Fibroblast of mammary gland (primary cell): Measurements from ENCODE around the gene TANGO2.

Experiments
- DNase-seq: peaks from one replicate; pipeline ENCODE4 v3.0.0-alpha.2; 2010; ENCODE audit warnings: low read depth
- H3K4me3 ChIP-seq: 2 replicates; pipeline ENCODE4 v1.5.1; 2011; ENCODE audit warnings: low read depth, mild to moderate bottlenecking, low read length, moderate library complexity; ENCODE audit not compliant: control insufficient read depth
- TF ChIP-seq, protein P1 (sequence below): conservative IDR thresholded peaks from 2 replicates; pipeline ENCODE4 v1.5.1; 2011; ENCODE audit warnings: low read depth, low read length, inconsistent platforms; ENCODE audit not compliant: control insufficient read depth, insufficient read depth

Gene TANGO2

DNA sequence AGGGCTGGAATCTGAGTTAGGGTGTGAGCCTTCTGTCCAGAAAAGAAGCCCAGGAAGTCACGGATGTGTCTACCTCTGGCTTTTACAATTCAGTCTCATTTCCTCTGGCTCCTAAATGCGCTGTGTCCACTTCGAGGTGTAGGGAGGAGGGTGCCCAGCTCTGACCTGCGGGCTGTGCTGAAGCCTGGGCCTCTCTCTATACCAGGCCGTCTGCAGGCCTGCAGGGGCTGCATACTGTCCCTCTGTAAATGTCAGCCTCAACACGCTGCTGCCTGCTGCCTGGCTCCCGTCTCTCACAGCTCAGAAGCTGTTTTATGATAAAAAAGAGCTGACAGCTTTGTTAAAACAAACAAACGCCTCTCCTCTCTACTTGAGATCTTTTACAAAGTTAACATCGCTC lies 18.8 kb upstream of the TANGO2 start:
- H3K4me3 ChIP-seq: no peak overlapping the region
- TF ChIP-seq, protein P1, sequence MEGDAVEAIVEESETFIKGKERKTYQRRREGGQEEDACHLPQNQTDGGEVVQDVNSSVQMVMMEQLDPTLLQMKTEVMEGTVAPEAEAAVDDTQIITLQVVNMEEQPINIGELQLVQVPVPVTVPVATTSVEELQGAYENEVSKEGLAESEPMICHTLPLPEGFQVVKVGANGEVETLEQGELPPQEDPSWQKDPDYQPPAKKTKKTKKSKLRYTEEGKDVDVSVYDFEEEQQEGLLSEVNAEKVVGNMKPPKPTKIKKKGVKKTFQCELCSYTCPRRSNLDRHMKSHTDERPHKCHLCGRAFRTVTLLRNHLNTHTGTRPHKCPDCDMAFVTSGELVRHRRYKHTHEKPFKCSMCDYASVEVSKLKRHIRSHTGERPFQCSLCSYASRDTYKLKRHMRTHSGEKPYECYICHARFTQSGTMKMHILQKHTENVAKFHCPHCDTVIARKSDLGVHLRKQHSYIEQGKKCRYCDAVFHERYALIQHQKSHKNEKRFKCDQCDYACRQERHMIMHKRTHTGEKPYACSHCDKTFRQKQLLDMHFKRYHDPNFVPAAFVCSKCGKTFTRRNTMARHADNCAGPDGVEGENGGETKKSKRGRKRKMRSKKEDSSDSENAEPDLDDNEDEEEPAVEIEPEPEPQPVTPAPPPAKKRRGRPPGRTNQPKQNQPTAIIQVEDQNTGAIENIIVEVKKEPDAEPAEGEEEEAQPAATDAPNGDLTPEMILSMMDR: no peak
- no peak for DNase-seq

DNA sequence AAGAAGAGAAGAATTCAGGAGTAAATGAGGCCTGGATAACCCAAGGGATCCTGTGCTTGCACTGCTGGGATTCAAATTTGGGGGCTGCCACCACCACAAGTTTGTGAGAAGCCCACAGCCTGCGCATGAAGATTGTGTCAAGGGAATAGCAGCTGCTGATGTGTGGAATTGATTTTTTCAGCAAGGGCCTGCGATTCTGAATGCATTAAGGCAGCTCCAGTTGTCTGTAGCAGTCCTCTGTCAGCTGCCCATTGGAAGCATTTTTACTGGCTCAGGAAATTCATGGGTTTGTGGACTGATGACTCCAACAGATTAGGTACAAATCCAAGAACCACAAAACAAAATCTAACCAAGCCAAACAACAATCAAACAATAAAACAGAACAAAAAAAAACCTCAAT lies 18.3 kb upstream of the TANGO2 start:
- TF ChIP-seq, protein P1: no peak
- DNase-seq: no peak

DNA sequence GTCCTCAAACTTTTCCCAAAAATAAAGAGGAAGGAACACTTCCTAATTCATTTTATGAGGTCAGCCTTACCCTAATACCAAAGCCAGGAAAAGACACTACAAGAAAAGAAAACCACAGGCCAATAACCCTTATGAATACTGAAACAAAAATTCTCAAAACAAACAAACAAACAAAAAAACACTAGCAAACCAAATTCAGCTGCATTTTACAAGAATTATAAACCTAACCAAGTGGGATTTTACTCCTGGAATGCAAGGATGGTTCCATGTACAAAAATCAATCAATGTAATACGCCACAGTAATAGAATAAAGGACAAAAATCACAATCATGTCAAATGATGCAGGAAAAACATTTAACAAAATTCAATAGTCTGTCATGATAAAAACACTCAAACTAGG lies 17.6 kb upstream of the TANGO2 start:
- TF ChIP-seq, protein P1: no peak
- DNase-seq: no peak
- H3K4me3 ChIP-seq: no peak overlapping the region

More for the DNA sequence above, 18.3 kb upstream of the TANGO2 start:
- H3K4me3 ChIP-seq: no peak overlapping the region

DNA sequence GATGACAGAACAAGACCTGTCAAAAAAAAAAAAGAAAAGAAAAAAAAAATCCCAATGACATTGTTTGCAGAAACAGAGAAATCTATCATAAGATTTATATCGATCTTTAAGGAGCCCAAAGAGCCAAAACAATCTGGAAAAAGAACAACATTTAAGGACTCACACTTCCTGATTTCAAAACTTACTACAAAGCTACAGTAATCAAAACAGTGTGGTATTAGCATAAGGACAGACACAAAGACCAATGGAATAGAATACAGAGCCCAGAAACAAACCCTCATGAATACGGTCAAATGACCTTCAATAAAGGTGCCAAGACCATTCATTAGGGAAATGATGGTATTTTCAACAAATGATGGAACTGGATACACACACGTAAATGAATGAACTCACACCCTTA lies 16.4 kb upstream of the TANGO2 start:
- no peak overlapping the region for H3K4me3 ChIP-seq
- no peak for DNase-seq
- TF ChIP-seq, protein P1: no peak

DNA sequence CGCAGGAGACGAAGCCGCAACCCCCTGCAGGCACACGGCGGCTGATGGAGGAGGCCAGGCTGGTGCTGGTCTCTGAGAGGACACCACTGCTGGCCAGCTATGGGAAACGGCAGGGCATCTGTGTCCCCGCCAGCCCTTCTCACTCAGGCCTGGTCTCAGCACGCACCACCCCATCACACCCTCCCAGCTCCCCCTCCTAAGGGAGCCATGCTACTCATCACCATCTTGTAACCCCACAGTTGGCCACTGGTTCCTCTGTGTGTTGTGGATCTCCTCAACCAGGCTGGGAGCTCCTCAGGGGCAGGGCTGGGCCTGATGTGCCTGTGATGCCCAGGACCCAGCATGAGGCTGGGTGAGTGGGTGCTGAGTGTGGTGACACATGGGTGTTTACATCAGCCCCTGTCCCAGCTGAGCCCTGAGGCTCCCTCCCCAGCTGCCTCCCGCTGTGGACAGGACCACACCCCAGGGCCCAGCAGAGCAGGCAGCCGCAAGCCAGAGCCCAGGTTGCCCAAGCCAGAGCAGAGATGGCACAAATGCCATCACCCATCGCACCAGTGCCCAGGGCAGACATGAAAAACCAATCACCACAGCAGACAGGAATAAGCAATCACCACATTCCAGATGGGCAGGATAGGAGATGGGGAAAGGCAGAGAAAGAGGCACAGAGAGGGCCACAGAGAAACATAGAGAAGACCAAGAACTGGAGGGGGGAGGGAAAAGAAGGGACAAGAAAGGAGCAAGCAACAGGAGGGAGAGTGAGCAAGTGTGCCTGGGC lies 12.5 kb upstream of the TANGO2 start:
- no peak overlapping the region for H3K4me3 ChIP-seq
- TF ChIP-seq, protein P1: no peak

DNA sequence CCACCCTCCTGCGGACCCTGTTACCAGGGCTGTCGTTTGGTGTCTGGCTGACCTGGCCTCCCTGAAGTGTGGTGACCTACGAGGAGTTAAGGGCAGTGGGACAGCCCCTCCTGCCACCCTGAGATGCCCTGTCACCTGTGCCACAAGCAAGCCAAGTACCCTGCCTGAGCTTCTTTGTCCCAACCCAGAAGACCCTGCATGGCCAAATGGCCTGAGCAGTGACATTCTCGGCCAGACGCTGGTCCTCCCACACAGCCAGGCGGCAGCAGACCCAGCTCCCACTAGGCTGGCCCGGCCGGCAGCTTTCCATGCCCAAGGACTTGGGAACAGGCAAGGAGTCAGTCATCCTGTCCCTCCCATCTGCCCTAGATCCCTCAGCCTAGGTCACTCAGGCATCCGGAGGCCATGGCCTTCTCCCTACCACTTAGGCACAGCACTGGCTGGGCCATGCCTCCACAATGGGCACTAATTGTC lies 11.9 kb upstream of the TANGO2 start:
- no peak for DNase-seq
- TF ChIP-seq, protein P1: no peak
- H3K4me3 ChIP-seq: no peak overlapping the region

More for the DNA sequence above, 12.5 kb upstream of the TANGO2 start:
- no peak for DNase-seq
